Measurements from ENCODE around the gene KRT77. TPM values are rescaled to one million over a fixed set of nuclear protein-coding genes. Genes with fewer than 3 reads are reported as not detected.
"Not testable (repeated sequence)": the region's sequence is repeated elsewhere in the genome, so short reads cannot be mapped to it uniquely, and the experiment has no call there.

KRT77 gene
- total RNA-seq, 4 donors from 2014 or later, result not detected

DNA sequence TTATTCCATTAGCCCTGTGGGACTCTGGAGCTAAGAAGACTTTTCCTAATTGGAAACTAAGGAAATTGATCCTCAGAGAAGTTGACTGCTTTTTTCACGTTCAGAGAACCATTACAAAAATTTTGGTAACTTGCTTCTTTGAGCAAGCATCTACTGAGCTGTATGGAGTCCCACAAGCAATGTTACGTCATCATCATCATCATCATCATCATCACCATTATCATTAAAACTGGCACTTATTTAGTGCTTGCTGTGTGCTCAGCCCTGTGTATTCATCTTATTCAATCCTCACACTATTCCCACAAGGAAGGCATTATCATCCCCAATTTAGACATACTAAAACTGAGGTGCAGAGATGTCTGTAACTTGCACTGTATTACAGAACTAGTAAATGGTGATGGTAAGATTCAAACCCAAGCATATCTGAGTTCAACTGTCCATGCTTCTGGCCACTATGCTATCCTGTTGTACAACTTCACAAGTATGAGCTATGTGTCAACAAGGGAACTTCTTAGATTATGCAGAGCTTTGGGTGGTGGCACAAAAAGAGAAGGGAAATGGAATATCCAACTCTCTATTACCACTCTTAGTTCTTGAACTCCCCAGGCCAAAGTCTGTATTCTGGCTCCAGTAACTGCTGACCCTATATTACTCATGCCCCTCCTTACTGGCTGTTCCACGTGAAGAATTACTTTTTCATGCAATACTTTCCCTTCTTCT lies 29.5 kb downstream of the KRT77 start:
- Histone ChIP-seq H3K27me3 (no peaks in the 10 kb centered on the region), H3K4me1 (peaks cover 0 to 10% (median 0%) of the 10 kb centered on the region in 3 donors), H3K9me3 (no peaks in the 10 kb centered on the region), H3K27ac (no peak overlapping the region), H3K36me3 (no peaks in the 10 kb centered on the region), H3K4me3 (no peak overlapping the region)
- TF ChIP-seq POLR2A (IDR thresholded peaks at IDR 0.05) (no peak), EP300 (IDR thresholded peaks at IDR 0.05) (no peak), POLR2AphosphoS5 (IDR thresholded peaks at IDR 0.05) (no peak)
- TF ChIP-seq, protein P1, sequence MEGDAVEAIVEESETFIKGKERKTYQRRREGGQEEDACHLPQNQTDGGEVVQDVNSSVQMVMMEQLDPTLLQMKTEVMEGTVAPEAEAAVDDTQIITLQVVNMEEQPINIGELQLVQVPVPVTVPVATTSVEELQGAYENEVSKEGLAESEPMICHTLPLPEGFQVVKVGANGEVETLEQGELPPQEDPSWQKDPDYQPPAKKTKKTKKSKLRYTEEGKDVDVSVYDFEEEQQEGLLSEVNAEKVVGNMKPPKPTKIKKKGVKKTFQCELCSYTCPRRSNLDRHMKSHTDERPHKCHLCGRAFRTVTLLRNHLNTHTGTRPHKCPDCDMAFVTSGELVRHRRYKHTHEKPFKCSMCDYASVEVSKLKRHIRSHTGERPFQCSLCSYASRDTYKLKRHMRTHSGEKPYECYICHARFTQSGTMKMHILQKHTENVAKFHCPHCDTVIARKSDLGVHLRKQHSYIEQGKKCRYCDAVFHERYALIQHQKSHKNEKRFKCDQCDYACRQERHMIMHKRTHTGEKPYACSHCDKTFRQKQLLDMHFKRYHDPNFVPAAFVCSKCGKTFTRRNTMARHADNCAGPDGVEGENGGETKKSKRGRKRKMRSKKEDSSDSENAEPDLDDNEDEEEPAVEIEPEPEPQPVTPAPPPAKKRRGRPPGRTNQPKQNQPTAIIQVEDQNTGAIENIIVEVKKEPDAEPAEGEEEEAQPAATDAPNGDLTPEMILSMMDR (IDR thresholded peaks at IDR 0.05), result no peak
- no peak for ATAC-seq
- WGBS, 2 donors (ENCODE audit: low coverage in 1 of 2), result 65 to 69% methylated on average over 3 of the region's 3 CpGs

GRCh38 chr12:52673217-52673616 lies 30.1 kb downstream of the KRT77 start:
- Histone ChIP-seq H3K4me3 (no peak overlapping the region), H3K27me3 (no peaks in the 10 kb centered on the region), H3K27ac (no peak overlapping the region), H3K4me1 (peaks cover 0 to 10% (median 0%) of the 10 kb centered on the region in 3 donors), H3K36me3 (no peaks in the 10 kb centered on the region), H3K9me3 (no peaks in the 10 kb centered on the region)
- TF ChIP-seq POLR2A (IDR thresholded peaks at IDR 0.05) (no peak), POLR2AphosphoS5 (IDR thresholded peaks at IDR 0.05) (no peak), EP300 (IDR thresholded peaks at IDR 0.05) (no peak)
- TF ChIP-seq, protein P1 (IDR thresholded peaks at IDR 0.05), result no peak
- 9 to 34% methylated on average over 4 of the region's 5 CpGs for WGBS, 2 donors (ENCODE audit: low coverage in 1 of 2)
- ATAC-seq, result no peak

DNA sequence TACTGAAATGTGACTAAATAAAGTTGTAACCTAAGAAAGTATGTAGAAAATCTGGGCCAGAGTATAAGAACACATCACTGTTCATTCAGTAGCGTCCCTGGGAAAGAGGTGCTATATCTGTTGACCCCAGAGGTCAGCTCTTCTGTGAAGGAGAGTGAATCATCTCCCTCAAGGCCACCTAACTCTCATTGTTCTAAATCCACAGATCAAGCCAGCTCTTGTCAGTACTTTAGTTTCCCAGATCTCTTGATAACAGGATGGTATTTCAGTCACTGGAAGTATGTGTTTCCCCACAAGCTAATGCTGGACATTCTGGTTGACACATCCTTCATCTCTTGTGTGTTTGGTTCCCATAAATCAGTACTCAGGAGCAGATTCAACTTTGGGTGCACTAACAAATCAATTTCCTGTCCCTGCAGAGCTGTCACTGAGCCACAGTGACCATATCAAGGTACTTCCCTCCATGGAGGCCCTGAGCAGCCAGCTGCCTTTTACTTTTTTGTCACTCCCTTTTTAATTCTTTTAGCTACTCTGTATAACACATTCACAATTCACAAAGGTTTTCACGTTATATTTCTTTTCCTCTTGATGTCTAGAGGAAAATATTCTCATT lies 30.9 kb downstream of the KRT77 start:
- Histone ChIP-seq H3K27me3 (peaks cover 4% of the 10 kb centered on the region), H3K36me3 (no peaks in the 10 kb centered on the region), H3K4me1 (peaks cover 0 to 10% (median 0%) of the 10 kb centered on the region in 3 donors), H3K4me3 (no peak overlapping the region), H3K9me3 (no peaks in the 10 kb centered on the region), H3K27ac (no peak overlapping the region)
- 46 to 77% methylated on average over 2 of the region's 2 CpGs for WGBS, 2 donors (ENCODE audit: low coverage in 1 of 2)
- TF ChIP-seq, protein P1 (IDR thresholded peaks at IDR 0.05), result no peak
- no peak for TF ChIP-seq POLR2A (IDR thresholded peaks at IDR 0.05)
- no peak for TF ChIP-seq POLR2AphosphoS5 (IDR thresholded peaks at IDR 0.05)
- no peak for TF ChIP-seq EP300 (IDR thresholded peaks at IDR 0.05)
- ATAC-seq, result no peak

DNA sequence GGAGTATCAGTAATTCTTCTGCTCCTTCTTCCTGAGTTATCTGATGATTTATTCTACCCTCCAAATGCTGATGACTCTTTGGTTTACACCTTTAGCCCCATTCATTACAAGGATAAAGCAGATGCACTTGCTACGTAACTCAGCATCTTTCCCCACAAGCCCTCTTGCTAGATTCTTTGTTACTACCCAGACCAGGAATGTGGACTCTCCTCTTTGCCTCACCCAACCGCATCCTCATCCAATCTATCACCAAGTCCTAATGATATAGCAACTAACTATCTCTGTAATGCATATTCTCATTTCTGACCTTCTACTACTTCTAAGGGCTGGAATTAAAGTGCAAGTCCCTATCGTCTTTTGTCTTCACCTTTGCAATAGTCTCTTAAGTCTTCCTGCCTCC lies 32.4 kb downstream of the KRT77 start:
- Histone ChIP-seq H3K4me1 (peaks cover 0 to 10% (median 0%) of the 10 kb centered on the region in 3 donors), H3K27ac (no peak overlapping the region), H3K4me3 (no peak overlapping the region), H3K9me3 (no peaks in the 10 kb centered on the region), H3K36me3 (no peaks in the 10 kb centered on the region), H3K27me3 (peaks cover 13% of the 10 kb centered on the region)
- WGBS, 2 donors (ENCODE audit: low coverage in 1 of 2), result 95 to 100% methylated on average over 3 of the region's 3 CpGs
- ATAC-seq, result no peak
- TF ChIP-seq POLR2A (IDR thresholded peaks at IDR 0.05), result no peak

DNA sequence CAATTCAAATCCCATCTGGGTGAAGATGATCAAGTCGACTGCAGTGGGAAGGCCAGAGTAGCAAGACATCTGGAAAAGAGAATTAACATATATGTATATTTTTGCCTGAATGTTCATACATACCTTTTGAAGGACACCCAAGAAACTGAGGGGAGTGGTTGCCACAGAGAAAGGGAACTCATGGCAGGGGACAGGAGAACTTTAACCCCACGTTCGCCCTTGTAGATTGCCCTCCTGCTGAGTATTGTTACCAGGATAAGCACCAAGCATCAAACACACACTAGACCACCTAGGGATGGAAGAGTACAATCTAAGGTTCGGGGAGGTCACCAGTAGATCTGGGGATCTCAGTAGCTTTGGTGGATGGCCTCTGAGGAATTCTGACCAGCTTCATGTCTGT lies 32.8 kb downstream of the KRT77 start:
- H3K4me3 ChIP-seq, result no peak overlapping the region
- 93% methylated on average over 2 to 4 of the region's 4 CpGs for WGBS, 2 donors (ENCODE audit: low coverage in 1 of 2)
- no peaks in the 10 kb centered on the region for H3K9me3 ChIP-seq
- TF ChIP-seq POLR2A (IDR thresholded peaks at IDR 0.05) (no peak), EP300 (IDR thresholded peaks at IDR 0.05) (no peak), POLR2AphosphoS5 (IDR thresholded peaks at IDR 0.05) (no peak)
- TF ChIP-seq, protein P1 (IDR thresholded peaks at IDR 0.05), result no peak
- peaks cover 16% of the 10 kb centered on the region for H3K27me3 ChIP-seq
- H3K4me1 ChIP-seq, result peaks cover 0 to 10% (median 0%) of the 10 kb centered on the region in 3 donors
- no peaks in the 10 kb centered on the region for H3K36me3 ChIP-seq
- H3K27ac ChIP-seq, result no peak overlapping the region
- ATAC-seq, result no peak

DNA sequence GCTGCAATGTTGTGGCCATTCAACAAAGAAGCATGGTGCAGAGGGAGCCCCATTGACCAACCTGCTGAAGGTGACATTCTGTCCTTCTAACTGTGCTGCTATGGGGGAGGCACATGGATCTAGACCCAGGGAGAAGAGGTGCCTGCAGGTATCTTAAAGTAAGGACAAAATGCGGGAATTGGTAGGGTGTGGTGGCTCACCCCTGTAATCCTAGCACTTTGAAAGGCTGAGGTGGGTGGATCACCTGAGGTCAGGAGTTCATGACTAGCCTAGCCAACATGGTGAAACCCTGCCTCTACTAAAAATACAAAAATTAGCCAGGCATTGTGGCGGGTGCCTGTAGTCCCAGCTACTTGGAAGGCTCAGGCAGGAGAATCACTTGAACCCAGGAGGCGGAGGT lies 33.4 kb downstream of the KRT77 start:
- H3K4me3 ChIP-seq, H3K9me3 ChIP-seq, ATAC-seq, H3K36me3 ChIP-seq, H3K4me1 ChIP-seq, H3K27ac ChIP-seq: not testable (repeated sequence)
- peaks cover 20% of the 10 kb centered on the region for H3K27me3 ChIP-seq
- 83 to 100% methylated on average over 1 to 3 of the region's 3 CpGs for WGBS, 2 donors (ENCODE audit: low coverage in 1 of 2)

Measured in gastroesophageal sphincter (tissue), 4 donors.